K562 (cell line): Measurements from ENCODE around the gene CAMK2B.

Source experiments
- POLR2A ChIP-seq: fragments of 450-650 bp; conservative IDR thresholded peaks from 2 replicates; pipeline ENCODE4 v1.6.1; 2016
- ZFP36 ChIP-seq: fragments of 150-350 bp; IDR thresholded peaks from 2 replicates; pipeline ENCODE4 v1.6.1; 2018; ENCODE audit warnings: low read length, low read depth; ENCODE audit not compliant: partially characterized antibody
- ZNF274 ChIP-seq: IDR thresholded peaks from 2 replicates; pipeline ENCODE4 v1.6.1; 2011; ENCODE audit warnings: low read depth, mild to moderate bottlenecking, low read length, moderate library complexity, borderline replicate concordance
- TF ChIP-seq, protein P1 (sequence below): fragments of 250-450 bp; sonication (Bioruptor Pico); IDR thresholded peaks from 2 replicates; pipeline ENCODE4 v1.5.0; 2021; ENCODE audit warnings: mild to moderate bottlenecking, moderate library complexity
- TF ChIP-seq, protein P2 (sequence below), 2 experiments: fragments of 450-650 bp in 1 of 2; sonication (generic) in 1 of 2; formaldehyde crosslinking in 1 of 2; IDR thresholded peaks in 1 of 2; conservative IDR thresholded peaks in 1 of 2; 2 replicates each; pipeline versions ENCODE4 v1.6.1 to v1.8.1; 2016 to 2023; ENCODE audit warnings: mild to moderate bottlenecking in 2 of 2, moderate library complexity in 2 of 2, inconsistent platforms in 1 of 2, missing genetic modification reagents in 1 of 2

DNA sequence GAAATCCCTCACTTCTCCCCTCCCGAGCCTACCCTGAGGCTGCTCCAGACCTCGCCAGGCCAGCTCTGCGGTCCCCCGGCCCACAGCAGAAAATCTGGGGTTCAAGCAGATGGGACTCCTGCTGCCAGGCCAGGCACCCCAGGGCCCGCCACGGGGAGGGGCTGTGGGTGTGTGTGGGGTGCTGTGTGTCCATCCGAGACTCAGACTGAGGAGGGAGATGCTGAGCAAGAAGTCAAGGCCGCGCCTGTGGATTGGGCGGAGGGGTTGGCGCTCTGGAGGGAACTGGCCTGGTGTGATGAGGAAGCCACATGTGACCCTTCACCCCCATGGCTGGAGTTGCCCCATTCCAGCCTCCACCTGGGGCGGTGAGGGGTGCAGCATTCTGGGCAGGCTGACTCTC is 73.5 kb downstream of the CAMK2B start:
- TF ChIP-seq POLR2A, result no peak
- TF ChIP-seq, protein P1, sequence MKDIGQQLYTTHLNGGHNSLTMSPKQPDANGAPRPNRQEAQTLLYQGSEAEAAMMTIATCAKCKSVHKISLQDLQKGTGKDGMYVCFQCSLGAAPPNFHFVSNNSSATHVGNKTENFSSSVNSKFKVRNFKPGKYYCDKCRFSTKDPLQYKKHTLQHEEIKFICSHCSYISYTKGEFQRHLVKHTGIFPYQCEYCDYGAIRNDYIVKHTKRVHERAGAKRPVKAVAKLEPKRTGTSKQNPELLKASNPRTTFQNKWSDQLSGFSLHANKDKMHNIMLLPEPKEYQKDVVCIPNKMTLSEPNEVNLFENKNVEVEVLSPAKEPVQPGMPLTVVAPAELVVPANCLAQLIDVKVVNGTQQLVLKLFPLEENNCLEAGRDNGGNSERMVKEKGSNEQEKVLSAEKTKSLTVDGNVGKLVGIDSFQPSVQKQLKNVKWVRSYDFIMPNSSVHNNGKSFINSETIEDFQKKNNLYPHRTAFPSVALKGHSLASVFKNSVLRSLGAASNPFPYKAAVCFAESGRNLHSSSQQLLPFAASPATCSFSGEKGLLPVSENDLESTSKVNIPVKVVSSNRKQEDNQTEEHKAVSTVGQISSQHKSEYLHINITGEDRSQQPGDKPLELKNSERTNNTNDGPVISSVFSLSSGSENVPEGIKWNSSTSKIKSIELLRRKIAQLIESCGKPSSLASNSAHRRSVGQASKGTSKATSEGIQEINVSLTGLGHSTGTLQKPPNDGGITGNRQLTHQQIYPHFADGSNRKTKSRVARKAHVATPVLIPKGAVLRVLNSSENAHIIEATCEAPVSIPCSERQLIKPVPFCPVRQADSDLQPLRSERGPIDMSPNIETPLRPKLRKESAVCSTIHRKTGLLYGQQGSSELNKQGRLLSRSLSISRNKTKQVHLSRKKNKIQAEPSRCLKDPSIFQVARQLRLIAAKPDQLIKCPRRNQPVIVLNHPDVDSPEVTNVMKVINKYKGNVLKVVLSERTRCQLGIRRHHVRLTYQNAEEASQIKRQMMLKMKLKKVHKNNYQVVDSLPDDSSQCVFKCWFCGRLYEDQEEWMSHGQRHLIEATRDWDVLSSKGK, result no peak
- TF ChIP-seq, protein P2, sequence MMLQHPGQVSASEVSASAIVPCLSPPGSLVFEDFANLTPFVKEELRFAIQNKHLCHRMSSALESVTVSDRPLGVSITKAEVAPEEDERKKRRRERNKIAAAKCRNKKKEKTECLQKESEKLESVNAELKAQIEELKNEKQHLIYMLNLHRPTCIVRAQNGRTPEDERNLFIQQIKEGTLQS (IDR thresholded peaks at IDR 0.05), result no peak
- TF ChIP-seq, protein P2 (CRISPR knock-in tag; conservative IDR thresholded peaks at IDR 0.05), result no peak
- no peak for TF ChIP-seq ZFP36
- no peak for TF ChIP-seq ZNF274
